BJ (cell line): ENCODE measurements around the gene FAM3B. TPM values are rescaled to one million over a fixed set of nuclear protein-coding genes. Genes with fewer than 3 reads are reported as not detected.

Experiments used
- CTCF ChIA-PET: fragments of 350-600 bp; formaldehyde crosslinking; extraction: SDS; loops from one replicate; lab custom pipeline; 2021; ENCODE audit warnings: antibody characterized with exemption, inconsistent platforms; lab: Yijun Ruan, JAX
- POLR2A ChIA-PET: fragments of 300-600 bp; sonication (Branson Sonifier 250); formaldehyde crosslinking; extraction: SDS; loops from one replicate; lab custom pipeline; 2021; ENCODE audit warnings: antibody characterized with exemption; lab: Charles Lee
- DNase-seq: peaks from one replicate; pipeline ENCODE4 v3.0.0-alpha.2; 2011; ENCODE audit warnings: low read depth
- H3K27me3 ChIP-seq: 2 replicates; pipeline ENCODE4 v1.6.0; 2011; ENCODE audit warnings: low read length; ENCODE audit not compliant: control insufficient read depth, insufficient read depth
- H3K36me3 ChIP-seq: 2 replicates; pipeline ENCODE4 v1.5.1; 2011; ENCODE audit warnings: low read length; ENCODE audit not compliant: control insufficient read depth, insufficient read depth
- H3K4me3 ChIP-seq: 2 replicates; pipeline ENCODE4 v1.5.1; 2011; ENCODE audit warnings: low read depth, mild to moderate bottlenecking, control low read depth, low read length
- polyA plus RNA-seq: library from polyadenylated mRNA; depleted of rRNA; stranded (reverse); fragments of >200 nt; gene quantifications from 2 replicates; pipeline ENCODE4 v1.2.3, GENCODE V29; 2011
- TF ChIP-seq, protein P1 (sequence below): IDR thresholded peaks from 2 replicates; pipeline ENCODE4 v1.5.1; 2011; ENCODE audit warnings: low read depth, mild to moderate bottlenecking, control low read depth, inconsistent platforms, low read length, moderate library complexity; ENCODE audit not compliant: insufficient read depth

FAM3B gene
- polyA plus RNA-seq, 1 experiment: not detected

DNA sequence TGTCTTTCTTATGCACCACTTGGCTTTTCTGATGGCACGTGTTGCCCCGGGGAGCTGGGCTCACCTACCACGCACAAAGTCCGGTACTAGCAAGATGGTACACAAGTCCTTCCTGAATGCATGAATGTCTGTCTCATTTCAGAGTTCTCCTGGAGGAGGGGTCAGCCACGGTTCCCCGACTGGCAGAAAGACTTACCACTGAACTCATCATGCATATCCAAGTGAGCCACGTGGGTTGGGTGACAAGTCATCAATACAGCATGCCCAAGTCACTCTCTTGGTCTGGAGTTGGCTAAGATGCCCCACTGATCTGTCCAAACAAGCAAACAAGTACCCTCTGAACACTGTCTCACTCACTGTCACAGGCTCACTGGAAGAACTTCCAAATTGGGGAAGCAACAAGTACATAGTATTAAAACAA lies 80.9 kb downstream of the FAM3B start:
- POLR2A ChIA-PET: no interaction called here
- no peak for DNase-seq
- TF ChIP-seq, protein P1, sequence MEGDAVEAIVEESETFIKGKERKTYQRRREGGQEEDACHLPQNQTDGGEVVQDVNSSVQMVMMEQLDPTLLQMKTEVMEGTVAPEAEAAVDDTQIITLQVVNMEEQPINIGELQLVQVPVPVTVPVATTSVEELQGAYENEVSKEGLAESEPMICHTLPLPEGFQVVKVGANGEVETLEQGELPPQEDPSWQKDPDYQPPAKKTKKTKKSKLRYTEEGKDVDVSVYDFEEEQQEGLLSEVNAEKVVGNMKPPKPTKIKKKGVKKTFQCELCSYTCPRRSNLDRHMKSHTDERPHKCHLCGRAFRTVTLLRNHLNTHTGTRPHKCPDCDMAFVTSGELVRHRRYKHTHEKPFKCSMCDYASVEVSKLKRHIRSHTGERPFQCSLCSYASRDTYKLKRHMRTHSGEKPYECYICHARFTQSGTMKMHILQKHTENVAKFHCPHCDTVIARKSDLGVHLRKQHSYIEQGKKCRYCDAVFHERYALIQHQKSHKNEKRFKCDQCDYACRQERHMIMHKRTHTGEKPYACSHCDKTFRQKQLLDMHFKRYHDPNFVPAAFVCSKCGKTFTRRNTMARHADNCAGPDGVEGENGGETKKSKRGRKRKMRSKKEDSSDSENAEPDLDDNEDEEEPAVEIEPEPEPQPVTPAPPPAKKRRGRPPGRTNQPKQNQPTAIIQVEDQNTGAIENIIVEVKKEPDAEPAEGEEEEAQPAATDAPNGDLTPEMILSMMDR: no peak
- CTCF ChIA-PET: no interaction called here
- H3K36me3 ChIP-seq: no peaks in the 10 kb centered on the region
- H3K27me3 ChIP-seq: no peaks in the 10 kb centered on the region
- H3K4me3 ChIP-seq: no peak overlapping the region

DNA sequence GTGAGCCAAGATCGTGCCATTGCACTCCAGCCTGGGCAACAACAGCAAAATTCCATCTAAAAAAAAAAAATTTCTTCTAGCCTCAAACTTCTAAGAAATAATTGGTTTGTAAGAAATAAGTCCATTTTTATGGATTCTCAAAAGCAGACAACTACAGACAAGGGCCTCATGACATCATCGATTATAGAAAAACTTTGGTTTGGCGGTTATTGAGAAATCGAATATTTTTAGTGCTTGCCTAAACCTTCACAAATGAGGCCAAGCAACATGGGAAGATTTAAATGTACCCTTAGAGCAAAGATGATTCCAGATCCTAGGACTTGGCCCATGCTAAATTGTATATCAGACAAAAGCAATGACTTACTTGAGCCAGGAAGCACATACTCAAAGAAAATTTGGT lies 81.7 kb downstream of the FAM3B start:
- no peaks in the 10 kb centered on the region for H3K27me3 ChIP-seq
- ChIA-PET POLR2A (no interaction called here), CTCF (no interaction called here)
- no peaks in the 10 kb centered on the region for H3K36me3 ChIP-seq
- H3K4me3 ChIP-seq: no peak overlapping the region
- TF ChIP-seq, protein P1: no peak
- DNase-seq: no peak

DNA sequence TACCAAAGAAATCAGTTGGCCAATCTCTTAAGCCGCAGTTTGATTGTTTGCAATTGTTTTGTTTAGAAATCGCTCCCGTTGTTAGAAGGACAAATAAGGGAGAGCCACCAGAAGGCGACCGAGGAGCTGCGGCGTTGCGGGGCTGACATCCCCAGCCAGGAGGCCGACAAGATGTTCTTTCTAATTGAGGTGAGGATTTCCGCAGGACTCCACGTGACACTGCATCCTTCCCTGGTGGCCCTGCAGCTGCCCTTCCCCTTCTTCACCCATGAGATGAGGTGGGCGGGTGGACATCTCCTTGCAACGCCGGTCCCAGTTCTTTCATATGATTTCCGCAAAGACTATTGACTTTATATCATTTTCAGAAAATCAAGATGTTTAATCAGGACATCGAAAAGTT lies 82.2 kb downstream of the FAM3B start:
- H3K4me3 ChIP-seq: no peak overlapping the region
- TF ChIP-seq, protein P1: no peak
- H3K27me3 ChIP-seq: no peaks in the 10 kb centered on the region
- CTCF ChIA-PET: no interaction called here
- DNase-seq: no peak
- H3K36me3 ChIP-seq: no peaks in the 10 kb centered on the region
- POLR2A ChIA-PET: no interaction called here

DNA sequence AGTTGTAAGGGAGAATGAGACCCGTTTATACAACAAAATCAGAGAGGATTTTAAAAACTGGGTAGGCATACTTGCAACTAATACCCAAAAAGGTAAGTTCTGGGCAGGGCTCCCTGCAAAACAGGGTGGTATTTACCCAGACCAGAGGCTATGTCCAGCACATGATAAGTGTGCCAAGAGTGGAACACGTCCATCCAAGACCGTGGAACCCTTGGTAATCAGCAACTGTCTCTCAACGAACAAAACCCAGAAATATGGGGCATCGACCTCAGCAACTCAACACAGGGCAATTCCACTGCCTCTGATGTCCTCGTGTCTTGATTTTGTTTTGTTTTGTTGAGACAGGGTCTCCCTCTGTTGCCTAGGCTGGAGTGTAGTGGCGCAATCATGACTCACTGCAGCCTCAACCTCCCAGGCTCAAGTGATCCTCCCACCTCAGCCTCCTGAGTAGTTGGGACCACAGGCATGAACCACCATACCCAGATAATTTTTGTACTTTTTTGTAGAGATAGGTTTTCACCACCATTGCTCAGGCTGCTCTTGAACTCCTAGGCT lies 82.7 kb downstream of the FAM3B start:
- Histone ChIP-seq H3K4me3 (no peak overlapping the region), H3K36me3 (no peaks in the 10 kb centered on the region), H3K27me3 (no peaks in the 10 kb centered on the region)
- DNase-seq: no peak
- ChIA-PET CTCF (no interaction called here), POLR2A (no interaction called here)
- TF ChIP-seq, protein P1: no peak

DNA sequence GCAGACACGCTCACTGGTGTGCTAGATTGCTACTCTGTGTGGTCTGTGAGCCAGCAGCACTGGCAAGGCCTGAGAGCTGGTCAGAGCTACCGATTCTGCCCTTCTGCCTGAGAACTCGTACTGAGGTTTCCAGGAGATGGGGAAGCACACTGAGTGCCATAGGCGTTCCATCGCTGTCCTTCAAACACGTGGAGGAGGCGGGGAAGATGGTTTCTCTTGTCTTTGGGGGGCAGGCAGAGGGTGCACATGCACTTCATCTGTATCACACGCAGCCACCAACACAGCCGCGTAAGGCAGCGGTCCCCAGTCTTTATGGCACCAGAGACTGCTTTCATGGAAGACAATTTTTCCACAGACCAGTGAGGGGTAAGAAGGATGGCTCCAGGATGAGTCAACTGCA lies 85.6 kb downstream of the FAM3B start:
- DNase-seq: no peak
- TF ChIP-seq, protein P1: no peak
- H3K36me3 ChIP-seq: no peaks in the 10 kb centered on the region
- CTCF ChIA-PET: interaction anchor here (0.6 to 1.6 kb wide), 2 partner anchors 15 to 441 kb away, joined by 3 to 4 read pairs; no protein-coding TSS in a partner anchor
- H3K27me3 ChIP-seq: no peaks in the 10 kb centered on the region
- POLR2A ChIA-PET: no interaction called here
- H3K4me3 ChIP-seq: no peak overlapping the region
